Lung (tissue), 12 donors: ENCODE results near the gene RANBP3L. TPM values are rescaled to one million over a fixed set of nuclear protein-coding genes. Genes with fewer than 3 reads are reported as not detected.

Experiments used
- ATAC-seq: fragments of 200-7000 bp; cut with Tn5 transposase; one replicate; pipeline ENCODE4 v1.9.1; 2020; ENCODE audit warnings: moderate number of reproducible peaks; ENCODE audit not compliant: insufficient read depth, low FRiP score
- DNase-seq, 3 donors: peaks; one replicate each; pipeline ENCODE4 v3.0.0-alpha.2; 2013 to 2017
- H3K27ac ChIP-seq, 2 donors: one replicate each; pipeline ENCODE4 v1.5.1; 2013; ENCODE audit warnings: mild to moderate bottlenecking in 2 of 2, moderate library complexity in 2 of 2, control low read depth in 1 of 2, inconsistent platforms in 1 of 2, low read depth in 1 of 2, low read length in 1 of 2
- H3K27me3 ChIP-seq, 3 donors: one replicate each; pipeline ENCODE4 v1.5.1; 2013; ENCODE audit warnings: low read length in 2 of 3; ENCODE audit not compliant: control insufficient read depth in 3 of 3, insufficient read depth in 3 of 3
- H3K36me3 ChIP-seq, 4 donors: one replicate each; pipeline ENCODE4 v1.5.1; 2013; ENCODE audit warnings: low read length in 4 of 4, mild to moderate bottlenecking in 1 of 4, moderate library complexity in 1 of 4; ENCODE audit not compliant: control insufficient read depth in 4 of 4, insufficient read depth in 4 of 4
- H3K4me1 ChIP-seq, 5 donors: one replicate each; pipeline ENCODE4 v1.5.1; 2013; ENCODE audit warnings: low read length in 5 of 5, mild to moderate bottlenecking in 2 of 5, moderate library complexity in 1 of 5; ENCODE audit not compliant: control insufficient read depth in 5 of 5, insufficient read depth in 5 of 5
- H3K4me3 ChIP-seq: one replicate; pipeline ENCODE4 v1.5.1; 2013; ENCODE audit warnings: mild to moderate bottlenecking, control low read depth, moderate library complexity
- H3K9ac ChIP-seq, 2 donors: one replicate each; pipeline ENCODE4 v1.5.1; 2013; ENCODE audit warnings: low read length in 2 of 2, control low read depth in 1 of 2; ENCODE audit not compliant: insufficient read depth in 1 of 2
- H3K9me3 ChIP-seq, 4 donors: one replicate each; pipeline ENCODE4 v1.5.1; 2013; ENCODE audit warnings: low read length in 3 of 4, mild to moderate bottlenecking in 1 of 4, moderate library complexity in 1 of 4; ENCODE audit not compliant: control insufficient read depth in 4 of 4, insufficient read depth in 3 of 4
- CTCF ChIP-seq: IDR thresholded peaks from 2 replicates; pipeline ENCODE4 v1.5.1; 2012; ENCODE audit warnings: mild to moderate bottlenecking; ENCODE audit errors: control extremely low read depth, extremely low read depth
- WGBS, 2 donors: extraction: QIAGEN DNeasy Blood & Tissue Kit; methylation state at CpG; one replicate each; pipeline ENCODE4 v1.1.7; 2013; 5-methylcytosine and 5-hydroxymethylcytosine counted together
- polyA plus RNA-seq, 2 donors: library from polyadenylated mRNA; stranded (reverse); fragments of 200-250 nt; gene quantifications; one replicate each; pipeline ENCODE4 v1.2.1, GENCODE V29; 2013
- total RNA-seq, 2 donors: library from RNA; depleted of rRNA in 1 of 2; stranded (reverse); fragments of >200 nt in 1 of 2; gene quantifications; one replicate each; pipeline ENCODE4 v1.2.1, GENCODE V29; 2014 to 2021
- donor health status: control.
- donor health status: control.
- donor health status: Bipolar disorder and iron deficiency.
- donor health status: healthy.
- donor health status: DM: yes; HTN: yes; CAD: no.

The RANBP3L gene
- total and polyA plus RNA-seq, 4 donors = 0.08 to 2.3 (median 0.66) TPM

- Histone ChIP-seq H3K27me3 (no peaks in the 10 kb centered on the region), H3K9ac (no peak overlapping the region), H3K36me3 (no peaks in the 10 kb centered on the region), H3K9me3 (no peaks in the 10 kb centered on the region), H3K4me1 (peaks cover 0 to 39% (median 6%) of the 10 kb centered on the region in 5 donors), H3K27ac (no peak overlapping the region), H3K4me3 (no peak overlapping the region)
- WGBS, 2 donors = 54 to 63% methylated on average over 6 of the region's 6 CpGs
- TF ChIP-seq CTCF = no peak
- no peak for ATAC-seq
- peak in 2 of 3 donors; percentile 64 to 73 for DNase-seq
Measured at GRCh38 chr5:36273809-36274526, 27.7 kb downstream of the RANBP3L start.

DNA sequence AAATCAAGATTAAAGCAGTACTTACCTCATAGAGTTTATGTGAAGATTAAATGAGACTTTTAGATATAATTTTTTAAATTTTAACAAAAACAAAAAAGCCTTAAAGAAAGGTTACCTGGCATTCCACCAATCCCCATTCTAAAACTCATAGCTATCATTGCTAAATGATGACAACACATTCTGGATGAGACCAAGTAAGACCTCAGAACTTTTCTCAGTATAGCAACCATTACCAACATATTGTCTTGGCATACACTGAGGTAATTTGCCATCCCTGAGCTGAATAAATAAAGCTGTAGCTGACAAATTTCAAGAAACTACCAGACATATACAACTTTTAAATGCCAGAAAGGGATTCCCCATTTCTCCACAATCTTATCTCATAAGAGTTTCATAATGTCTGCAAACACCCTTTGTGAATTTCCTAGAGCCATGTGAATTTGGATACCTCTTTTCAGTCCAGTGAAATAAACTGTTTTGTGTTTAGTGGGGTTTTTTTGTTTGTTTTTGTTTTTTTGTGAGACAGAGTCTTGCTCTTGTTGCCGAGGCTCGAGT lies 29.5 kb downstream of the RANBP3L start:
- peak in 2 of 3 donors; percentile 39 to 48 for DNase-seq
- H3K27ac ChIP-seq = no peak overlapping the region
- 94% methylated on average over 2 of the region's 2 CpGs for WGBS, 2 donors
- no peak for TF ChIP-seq CTCF
- no peaks in the 10 kb centered on the region for H3K36me3 ChIP-seq
- no peaks in the 10 kb centered on the region for H3K9me3 ChIP-seq
- no peak overlapping the region for H3K9ac ChIP-seq
- no peaks in the 10 kb centered on the region for H3K27me3 ChIP-seq
- ATAC-seq = no peak
- H3K4me1 ChIP-seq = peaks cover 0 to 41% (median 3%) of the 10 kb centered on the region in 5 donors
- no peak overlapping the region for H3K4me3 ChIP-seq

DNA sequence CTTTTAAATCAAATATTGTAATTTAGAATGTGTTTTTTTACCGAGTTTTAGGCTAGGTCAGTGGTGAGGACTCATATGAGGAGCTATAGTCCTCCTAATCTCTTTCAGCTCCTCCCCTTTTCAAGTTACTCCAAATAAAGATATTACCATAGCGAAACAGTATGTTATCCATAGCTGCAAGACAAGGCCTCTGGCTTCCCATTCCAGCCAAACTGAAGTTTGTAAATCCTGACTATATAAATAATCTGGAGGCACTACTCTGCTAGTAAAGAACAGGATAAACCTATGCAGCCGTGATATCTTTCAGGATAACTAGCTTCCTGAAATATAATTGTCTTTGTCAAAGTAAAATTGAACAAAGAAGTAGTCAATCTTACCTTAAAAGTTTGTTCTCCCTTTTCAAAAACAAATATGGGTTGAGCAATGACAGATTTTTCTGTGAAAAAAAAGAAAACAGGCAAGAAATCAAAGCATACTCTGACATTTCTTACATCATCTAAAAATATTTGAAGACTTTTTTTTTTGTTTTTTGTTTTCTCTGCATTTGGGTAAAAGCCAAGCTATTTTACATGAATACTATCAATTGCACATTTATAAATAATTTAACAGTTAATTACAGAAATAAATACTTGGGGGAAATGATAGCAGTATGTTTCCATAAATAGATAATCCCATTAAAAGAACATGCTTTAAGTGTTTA lies 30.7 kb downstream of the RANBP3L start:
- Histone ChIP-seq H3K36me3 (no peaks in the 10 kb centered on the region), H3K4me1 (peaks cover 0 to 41% (median 0%) of the 10 kb centered on the region in 5 donors), H3K9ac (peak overlapping the region in 1 of 2 donors; percentile 66), H3K9me3 (no peaks in the 10 kb centered on the region), H3K27me3 (no peaks in the 10 kb centered on the region), H3K27ac (no peak overlapping the region), H3K4me3 (no peak overlapping the region)
- TF ChIP-seq CTCF = no peak
- no peak for ATAC-seq
- 72 to 85% methylated on average over 3 of the region's 3 CpGs for WGBS, 2 donors
- DNase-seq = peak in 2 of 3 donors; percentile 79 to 80
